PC-3 (cell line): ENCODE data around the gene GGNBP2. TPM values are rescaled to one million over a fixed set of nuclear protein-coding genes. Genes with fewer than 3 reads are reported as not detected.

Experiments
- ATAC-seq: fragments of 200-7000 bp; cut with Tn5 transposase; 2 replicates; pipeline ENCODE4 v1.9.1; 2020; ENCODE audit warnings: mild to moderate bottlenecking, moderate library complexity
- BruUV-seq: library from RNA; stranded (reverse); fragments of 400-500 nt; replicated peaks from 2 replicates; lab custom pipeline; 2021; lab: Mats Ljungman, UMichigan
- CTCF ChIA-PET: fragments of 300-600 bp; sonication (Branson Sonifier 250); formaldehyde crosslinking; loops from one replicate; lab custom pipeline; 2022; ENCODE audit warnings: antibody characterized with exemption; lab: Charles Lee
- POLR2A ChIA-PET: fragments of 300-600 bp; sonication (Branson Sonifier 250); formaldehyde crosslinking; loops from one replicate; lab custom pipeline; 2022; ENCODE audit warnings: antibody characterized with exemption; ENCODE audit not compliant: unreplicated experiment; lab: Charles Lee
- DNase-seq: peaks from one replicate; pipeline ENCODE4 v3.0.0-alpha.2; 2015
- H2AFZ ChIP-seq: fragments of 300-600 bp; sonication (generic); 2 replicates; pipeline ENCODE4 v1.6.0; 2016; ENCODE audit warnings: antibody characterized with exemption, low read length
- H3F3A ChIP-seq: fragments of 300-600 bp; sonication (generic); one replicate; pipeline ENCODE4 v1.6.0; 2017; ENCODE audit warnings: antibody characterized with exemption, low read length, control low read depth, mild to moderate bottlenecking; ENCODE audit not compliant: unreplicated experiment
- H3K27ac ChIP-seq: fragments of 300-600 bp; sonication (generic); 2 replicates; pipeline ENCODE4 v1.5.1; 2016; ENCODE audit warnings: mild to moderate bottlenecking, low read length
- H3K27me3 ChIP-seq: fragments of 300-600 bp; sonication (generic); 2 replicates; pipeline ENCODE4 v1.6.1; 2016; ENCODE audit warnings: low read length, mixed read lengths
- H3K36me3 ChIP-seq: fragments of 300-600 bp; sonication (generic); 2 replicates; pipeline ENCODE4 v1.6.1; 2016; ENCODE audit warnings: low read depth, mixed run types, low read length, mixed read lengths
- H3K4me1 ChIP-seq: fragments of 300-600 bp; sonication (generic); 2 replicates; pipeline ENCODE4 v1.5.1; 2016; ENCODE audit warnings: low read length; ENCODE audit not compliant: insufficient read depth
- H3K4me2 ChIP-seq: fragments of 300-600 bp; sonication (generic); 2 replicates; pipeline ENCODE4 v1.6.0; 2016; ENCODE audit warnings: low read length
- H3K4me3 ChIP-seq: fragments of 300-600 bp; sonication (generic); 2 replicates; pipeline ENCODE4 v1.5.1; 2016; ENCODE audit warnings: mild to moderate bottlenecking, low read length, mixed read lengths
- H3K79me2 ChIP-seq: fragments of 300-600 bp; sonication (generic); 2 replicates; pipeline ENCODE4 v1.6.1; 2017; ENCODE audit warnings: low read length, mixed read lengths
- H3K9ac ChIP-seq: fragments of 300-600 bp; sonication (generic); 2 replicates; pipeline ENCODE4 v1.6.0; 2016; ENCODE audit warnings: mild to moderate bottlenecking, low read length
- H3K9me2 ChIP-seq: fragments of 300-600 bp; sonication (generic); replicated peaks from 2 replicates; pipeline ENCODE4 v1.6.1; 2016; ENCODE audit warnings: mixed run types, low read length, mixed read lengths
- H3K9me3 ChIP-seq: fragments of 300-600 bp; sonication (generic); 2 replicates; pipeline ENCODE4 v1.6.1; 2016; ENCODE audit warnings: low read length, mixed read lengths
- H4K20me1 ChIP-seq: fragments of 300-600 bp; sonication (generic); 2 replicates; pipeline ENCODE4 v1.6.1; 2016; ENCODE audit warnings: low read length, mixed read lengths
- EZH2 ChIP-seq: fragments of 300-600 bp; sonication (generic); IDR thresholded peaks from one replicate; pipeline ENCODE4 v1.6.1; 2017; ENCODE audit warnings: antibody characterized with exemption, mild to moderate bottlenecking, low read length; ENCODE audit not compliant: unreplicated experiment
- EZH2phosphoT487 ChIP-seq: fragments of 300-600 bp; sonication (generic); IDR thresholded peaks from 2 replicates; pipeline ENCODE4 v1.6.1; 2018; ENCODE audit warnings: mild to moderate bottlenecking, antibody characterized with exemption, low read length, borderline replicate concordance
- intact Hi-C: fragments of 100-400 bp; cut with micrococcal nuclease; formaldehyde crosslinking; loops from 2 replicates; pipeline ENCODE4 v1.9.0; 2023
- total RNA-seq: library from RNA; depleted of rRNA; stranded (reverse); fragments of >200 nt; gene quantifications from 2 replicates; pipeline ENCODE4 v1.2.3, GENCODE V29; 2014
- TF ChIP-seq, protein P1 (sequence below): fragments of 300-600 bp; sonication (generic); conservative IDR thresholded peaks from 2 replicates; pipeline ENCODE4 v1.5.1; 2017; ENCODE audit warnings: antibody characterized with exemption, low read depth, mild to moderate bottlenecking, low read length

The GGNBP2 gene
- total RNA-seq, 1 experiment from 2014 or later = 33.0 TPM

DNA sequence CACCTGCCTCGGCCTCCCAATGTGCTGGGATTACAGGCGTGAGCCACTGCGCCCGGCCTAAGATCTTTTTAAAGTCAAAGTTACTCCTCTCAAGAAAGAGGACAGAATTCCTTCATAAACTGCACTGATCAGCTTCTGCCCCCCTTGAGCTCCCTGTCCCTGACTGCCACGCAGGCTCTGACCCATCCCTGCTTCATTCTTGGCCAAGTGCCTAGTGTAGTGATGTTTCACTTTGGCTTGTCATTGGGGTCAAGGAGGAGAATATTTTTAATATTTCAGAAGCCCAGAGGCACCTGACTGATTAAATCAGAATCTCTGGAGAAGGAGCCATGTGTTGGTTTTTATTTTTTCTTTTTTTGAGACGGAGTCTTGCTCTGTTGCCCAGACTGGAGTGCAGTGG is 65.8 kb downstream of the GGNBP2 start:
- no TSS peak for BruUV-seq
- ChIA-PET CTCF (no interaction called here), POLR2A (no interaction called here)
- Histone ChIP-seq H3K27ac (no peak overlapping the region), H3K9me3 (no peaks in the 10 kb centered on the region), H3K4me1 (no peaks in the 10 kb centered on the region), H4K20me1 (no peaks in the 10 kb centered on the region), H3K9me2 (no peaks in the 10 kb centered on the region), H2AFZ (no peak overlapping the region), H3K4me3 (no peak overlapping the region), H3K79me2 (peaks cover 7% of the 10 kb centered on the region), H3K4me2 (no peak overlapping the region), H3F3A (no peaks in the 10 kb centered on the region), H3K36me3 (no peaks in the 10 kb centered on the region), H3K27me3 (no peaks in the 10 kb centered on the region), H3K9ac (no peak overlapping the region)
- ATAC-seq = no peak
- DNase-seq = no peak
- intact Hi-C loops = no loop called here
- TF ChIP-seq EZH2phosphoT487 (no peak), EZH2 (no peak)
- TF ChIP-seq, protein P1, sequence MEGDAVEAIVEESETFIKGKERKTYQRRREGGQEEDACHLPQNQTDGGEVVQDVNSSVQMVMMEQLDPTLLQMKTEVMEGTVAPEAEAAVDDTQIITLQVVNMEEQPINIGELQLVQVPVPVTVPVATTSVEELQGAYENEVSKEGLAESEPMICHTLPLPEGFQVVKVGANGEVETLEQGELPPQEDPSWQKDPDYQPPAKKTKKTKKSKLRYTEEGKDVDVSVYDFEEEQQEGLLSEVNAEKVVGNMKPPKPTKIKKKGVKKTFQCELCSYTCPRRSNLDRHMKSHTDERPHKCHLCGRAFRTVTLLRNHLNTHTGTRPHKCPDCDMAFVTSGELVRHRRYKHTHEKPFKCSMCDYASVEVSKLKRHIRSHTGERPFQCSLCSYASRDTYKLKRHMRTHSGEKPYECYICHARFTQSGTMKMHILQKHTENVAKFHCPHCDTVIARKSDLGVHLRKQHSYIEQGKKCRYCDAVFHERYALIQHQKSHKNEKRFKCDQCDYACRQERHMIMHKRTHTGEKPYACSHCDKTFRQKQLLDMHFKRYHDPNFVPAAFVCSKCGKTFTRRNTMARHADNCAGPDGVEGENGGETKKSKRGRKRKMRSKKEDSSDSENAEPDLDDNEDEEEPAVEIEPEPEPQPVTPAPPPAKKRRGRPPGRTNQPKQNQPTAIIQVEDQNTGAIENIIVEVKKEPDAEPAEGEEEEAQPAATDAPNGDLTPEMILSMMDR = no peak

DNA sequence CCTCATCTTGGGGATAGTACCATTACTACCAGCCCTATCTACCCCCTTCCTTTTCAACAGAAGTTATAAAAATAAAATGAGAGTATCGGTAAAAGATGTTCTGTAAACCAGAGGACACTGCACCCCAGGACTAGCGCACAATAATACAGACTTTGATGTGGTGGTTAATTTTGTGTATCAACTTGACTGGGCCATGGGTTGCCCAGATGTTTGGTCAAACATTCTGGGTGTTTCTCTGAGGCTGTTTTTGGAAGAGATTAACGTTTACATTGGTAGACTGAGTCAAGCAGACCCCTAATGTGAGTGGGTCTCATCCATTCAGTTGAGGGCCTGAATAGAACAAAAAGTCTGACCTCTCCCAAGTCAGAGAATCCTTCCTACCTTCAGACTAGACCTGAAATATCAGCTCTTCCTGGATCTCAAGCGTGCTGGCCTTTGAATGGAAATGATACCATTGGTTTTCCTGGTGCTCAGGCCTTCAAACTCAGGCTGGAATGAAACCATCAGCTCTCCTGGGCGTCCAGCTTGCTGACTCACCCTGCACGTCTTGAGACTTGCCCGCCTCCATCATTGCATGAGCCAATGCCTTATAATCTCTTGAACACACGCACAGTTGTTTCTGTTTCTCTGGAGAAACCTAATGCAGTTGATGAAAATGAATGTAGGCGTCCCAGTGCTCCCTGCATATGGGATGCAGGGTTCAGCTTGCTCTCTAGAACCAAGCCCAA is 66.8 kb downstream of the GGNBP2 start:
- no peak for DNase-seq
- H3K27ac ChIP-seq = no peak overlapping the region

DNA sequence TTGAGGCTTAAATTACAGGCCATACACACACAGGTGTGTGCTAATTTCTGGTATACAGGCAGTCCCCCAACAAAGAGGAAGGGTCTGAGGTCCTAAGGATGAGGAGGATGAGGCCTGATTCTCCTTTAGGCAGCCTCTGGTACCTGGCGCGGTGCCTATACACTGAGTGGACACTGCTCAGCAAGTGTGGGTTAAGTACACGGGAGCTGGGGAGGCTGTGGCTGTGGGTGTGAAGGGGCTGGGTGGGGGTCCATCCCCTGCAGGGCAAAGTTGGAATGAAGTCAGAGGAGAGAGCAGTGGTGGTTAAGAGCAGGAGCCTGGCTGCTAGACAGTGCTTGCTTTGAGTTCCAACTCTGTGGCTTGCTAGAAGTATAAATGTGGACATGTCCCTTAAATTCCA is 67.6 kb downstream of the GGNBP2 start:
- ChIA-PET CTCF (no interaction called here), POLR2A (no interaction called here)

More for the DNA sequence above, 66.8 kb downstream of the GGNBP2 start:
- H3F3A ChIP-seq = no peaks in the 10 kb centered on the region
- no peaks in the 10 kb centered on the region for H3K79me2 ChIP-seq
- no peak for TF ChIP-seq EZH2
- no peak for TF ChIP-seq EZH2phosphoT487
- TF ChIP-seq, protein P1 = no peak
- intact Hi-C loops = no loop called here
- no peak for ATAC-seq
- H3K36me3 ChIP-seq = no peaks in the 10 kb centered on the region
- no peaks in the 10 kb centered on the region for H3K4me1 ChIP-seq
- H2AFZ ChIP-seq = no peak overlapping the region
- no peak overlapping the region for H3K9ac ChIP-seq
- H3K27me3 ChIP-seq = no peaks in the 10 kb centered on the region
- no peaks in the 10 kb centered on the region for H3K9me3 ChIP-seq
- no peaks in the 10 kb centered on the region for H3K9me2 ChIP-seq
- ChIA-PET POLR2A (no interaction called here), CTCF (no interaction called here)
- BruUV-seq = no TSS peak
- H4K20me1 ChIP-seq = no peaks in the 10 kb centered on the region
- no peak overlapping the region for H3K4me2 ChIP-seq
- no peak overlapping the region for H3K4me3 ChIP-seq

More for the DNA sequence above, 67.6 kb downstream of the GGNBP2 start:
- no peak overlapping the region for H2AFZ ChIP-seq
- BruUV-seq = no TSS peak
- no peak overlapping the region for H3K4me2 ChIP-seq
- no peaks in the 10 kb centered on the region for H3K79me2 ChIP-seq
- intact Hi-C loops = no loop called here
- no peaks in the 10 kb centered on the region for H3F3A ChIP-seq
- H3K4me3 ChIP-seq = no peak overlapping the region
- H3K9me3 ChIP-seq = no peaks in the 10 kb centered on the region
- no peaks in the 10 kb centered on the region for H4K20me1 ChIP-seq
- H3K36me3 ChIP-seq = no peaks in the 10 kb centered on the region
- H3K27me3 ChIP-seq = no peaks in the 10 kb centered on the region
- H3K4me1 ChIP-seq = no peaks in the 10 kb centered on the region
- no peak overlapping the region for H3K9ac ChIP-seq
- TF ChIP-seq EZH2phosphoT487 = no peak
- TF ChIP-seq, protein P1 = no peak
- no peak for TF ChIP-seq EZH2
- no peak overlapping the region for H3K27ac ChIP-seq
- no peak for ATAC-seq
- no peaks in the 10 kb centered on the region for H3K9me2 ChIP-seq
- DNase-seq = no peak
